Superior temporal gyrus (tissue), 1 donor: ENCODE results near the gene PTPRG.
"Not testable (repeated sequence)": the region's sequence is repeated elsewhere in the genome, so short reads cannot be mapped to it uniquely, and the experiment has no call there.

ENCODE experiments used
- DNase-seq: peaks from one replicate; pipeline ENCODE4 v3.0.0-alpha.2; 2016; ENCODE audit errors: extremely low spot score

The PTPRG gene

GRCh38 chr3:61796911-61797310 lies 235.5 kb downstream of the PTPRG start:
- no peak for DNase-seq

- DNase-seq, result no peak
These were observed 241.4 kb downstream of the PTPRG start for GRCh38 chr3:61802772-61803171.

GRCh38 chr3:61803983-61804382 lies 242.6 kb downstream of the PTPRG start:
- no peak for DNase-seq

GRCh38 chr3:61804782-61805181 lies 243.4 kb downstream of the PTPRG start:
- DNase-seq, result no peak

DNA sequence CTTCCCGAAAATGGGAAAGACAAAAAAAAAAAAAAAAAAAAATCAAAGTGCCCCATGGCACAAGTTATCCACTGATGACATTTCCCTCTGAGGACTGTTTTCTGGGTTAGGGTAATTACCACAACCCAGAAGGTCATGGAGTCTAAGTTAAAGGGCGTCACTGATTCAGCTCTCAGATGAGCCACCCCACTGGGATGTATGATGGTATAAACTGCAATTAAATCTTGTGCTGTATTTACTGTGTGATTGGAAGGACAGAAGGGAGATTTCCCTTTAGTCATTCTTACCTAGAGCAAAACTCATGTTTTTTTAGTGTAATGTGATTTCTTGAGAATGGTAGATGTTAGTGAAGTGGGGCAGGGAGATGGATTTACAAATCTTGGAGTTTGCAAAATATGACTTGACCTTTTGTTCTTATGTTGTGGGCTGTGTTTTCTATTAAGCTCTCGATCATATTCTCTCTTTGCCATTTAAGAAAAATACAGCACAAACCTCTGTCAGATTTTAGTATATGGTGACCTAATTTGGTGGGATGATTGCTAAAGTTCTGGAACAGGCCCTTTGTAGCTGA lies 244.2 kb downstream of the PTPRG start:
- DNase-seq, result no peak

GRCh38 chr3:61806810-61807209 lies 245.4 kb downstream of the PTPRG start:
- DNase-seq, result no peak

GRCh38 chr3:61807865-61808276 lies 246.5 kb downstream of the PTPRG start:
- DNase-seq, result no peak

DNA sequence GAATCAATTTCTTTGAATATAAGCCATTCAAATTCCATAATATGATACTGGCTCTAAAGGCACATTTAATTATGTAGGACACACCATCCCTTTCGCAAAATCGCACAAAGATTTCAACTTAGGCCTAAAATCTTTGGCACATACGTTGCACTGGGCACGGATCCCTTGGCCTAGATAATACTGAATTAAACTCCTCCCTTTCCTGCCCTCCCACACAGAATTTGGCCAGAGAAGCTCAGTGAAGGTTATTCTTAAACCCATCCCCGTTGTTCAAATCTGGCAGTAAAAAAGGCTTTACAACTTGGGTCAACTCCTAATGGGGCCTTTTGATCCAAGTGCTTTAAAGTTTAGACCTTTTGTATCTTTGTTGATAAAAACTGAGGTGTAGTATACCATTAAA lies 247.2 kb downstream of the PTPRG start:
- no peak for DNase-seq

GRCh38 chr3:61808999-61809398 lies 247.6 kb downstream of the PTPRG start:
- DNase-seq, result no peak

GRCh38 chr3:61809879-61810278 lies 248.5 kb downstream of the PTPRG start:
- no peak for DNase-seq

GRCh38 chr3:61810953-61811497 lies 249.7 kb downstream of the PTPRG start:
- DNase-seq, result no peak

DNA sequence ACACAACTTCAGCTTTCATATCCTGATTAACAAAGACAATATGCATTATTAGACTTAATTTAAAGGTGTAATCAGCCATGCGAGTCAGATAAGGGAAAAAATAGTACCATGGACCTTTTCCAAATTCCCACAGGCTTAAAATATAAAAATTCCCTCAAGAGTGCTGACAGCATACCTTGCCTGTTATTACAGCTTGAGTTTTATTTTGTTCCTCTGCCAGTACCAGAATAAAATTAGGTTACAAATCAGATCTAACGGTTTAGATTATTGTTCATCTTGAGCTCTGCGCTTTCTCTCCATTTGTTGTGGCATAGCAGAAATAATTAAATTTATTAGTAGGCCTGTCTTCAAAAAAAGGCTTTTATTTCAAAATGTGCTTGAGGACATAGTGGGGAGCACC lies 250.3 kb downstream of the PTPRG start:
- no peak for DNase-seq

DNA sequence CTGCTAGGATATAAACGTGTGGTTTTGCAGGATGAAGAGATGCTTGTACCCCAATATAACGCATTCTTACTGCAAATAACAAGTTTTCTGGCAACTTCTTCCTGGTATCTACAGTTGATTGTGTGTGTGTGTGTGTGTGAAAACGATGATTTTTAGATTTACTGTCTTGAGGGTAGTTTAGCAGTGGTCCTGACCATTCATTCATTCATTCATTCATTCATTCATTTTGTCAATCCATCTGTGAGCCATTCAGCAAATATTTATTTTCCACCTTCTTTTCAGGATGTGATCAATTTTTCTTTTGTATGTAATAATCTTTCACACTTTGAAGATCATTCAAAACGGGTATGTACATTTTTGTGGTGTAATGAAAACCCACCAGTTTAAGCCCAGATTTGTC lies 250.7 kb downstream of the PTPRG start:
- DNase-seq, result no peak

- DNase-seq, result no peak
These were observed 251.1 kb downstream of the PTPRG start for GRCh38 chr3:61812517-61812916.

DNA sequence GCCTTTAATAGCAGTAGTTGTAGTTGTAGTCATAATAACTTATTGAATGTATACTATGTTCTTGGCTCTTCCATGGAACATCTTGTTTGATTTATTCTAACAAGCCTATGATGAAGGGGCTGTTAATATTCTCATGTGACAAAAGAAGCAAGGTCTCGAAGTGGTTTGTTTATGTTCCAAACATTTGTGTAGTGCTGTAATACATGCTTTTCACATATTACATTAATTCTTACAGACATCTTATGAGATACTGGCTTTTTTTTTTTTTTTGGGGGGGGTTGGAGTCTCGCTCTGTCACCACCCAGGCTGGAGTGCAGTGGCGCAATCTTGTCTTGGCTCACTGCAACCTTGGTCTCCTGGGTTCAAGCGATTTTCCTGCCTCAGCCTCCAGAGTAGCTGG lies 252.3 kb downstream of the PTPRG start:
- no peak for DNase-seq

DNA sequence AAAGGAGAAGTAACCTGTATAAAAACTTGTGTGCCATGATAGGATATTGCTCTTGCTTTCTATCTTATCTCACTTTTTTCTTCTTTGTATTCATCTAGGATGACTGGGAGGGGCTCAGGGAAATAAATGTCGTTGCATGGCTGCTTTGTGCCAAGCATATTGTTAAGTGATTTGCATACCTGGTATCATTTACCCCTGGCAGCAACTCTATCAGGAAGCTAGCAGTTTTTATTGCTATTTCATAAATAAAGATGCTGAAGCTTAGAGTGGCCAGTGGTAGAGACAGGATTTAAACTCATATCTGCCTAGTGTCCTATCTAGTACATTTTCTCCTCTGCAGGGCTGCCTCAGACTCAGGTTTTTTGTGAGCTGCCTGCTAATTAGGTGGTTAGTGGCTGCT lies 253.3 kb downstream of the PTPRG start:
- DNase-seq, result no peak

DNA sequence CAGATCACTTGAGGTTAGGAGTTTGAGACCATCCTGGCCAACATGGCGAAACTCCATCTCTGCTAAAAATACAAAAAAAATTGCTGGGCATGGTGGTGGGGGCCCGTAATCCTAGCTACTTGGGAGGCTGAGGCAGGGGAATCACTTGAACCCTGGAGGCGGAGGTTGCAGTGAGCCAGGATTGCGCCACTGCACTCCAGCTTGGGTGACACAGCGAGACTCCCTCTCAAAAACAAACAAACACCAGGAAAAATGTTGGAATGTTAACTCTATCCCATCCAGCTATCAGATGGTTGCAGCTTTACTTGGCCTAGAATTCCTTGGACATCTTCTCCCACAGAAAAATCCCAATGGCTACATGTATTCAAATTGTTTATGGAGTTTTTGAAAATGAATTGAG lies 254.9 kb downstream of the PTPRG start:
- DNase-seq, result not testable (repeated sequence)

DNA sequence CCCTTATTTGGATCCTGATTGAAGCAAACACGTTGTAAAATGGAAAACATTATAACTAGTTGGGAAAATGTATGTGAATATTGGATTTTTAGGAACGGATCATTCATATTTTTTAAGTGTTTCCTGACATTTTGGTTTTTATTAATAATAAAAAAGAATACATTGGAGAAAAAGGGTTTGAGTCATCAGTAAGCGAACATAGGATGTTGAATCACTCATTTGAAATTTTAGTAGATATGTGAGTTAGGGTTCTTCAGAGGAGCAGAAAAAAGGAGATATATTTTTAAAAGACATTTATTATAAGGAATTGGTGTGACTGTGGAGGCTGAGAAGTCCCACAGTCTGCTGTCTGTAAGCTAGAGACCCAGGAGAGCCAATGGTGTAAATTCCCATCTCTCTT lies 258.5 kb downstream of the PTPRG start:
- no peak for DNase-seq

GRCh38 chr3:61820306-61820992 lies 259.1 kb downstream of the PTPRG start:
- no peak for DNase-seq

DNA sequence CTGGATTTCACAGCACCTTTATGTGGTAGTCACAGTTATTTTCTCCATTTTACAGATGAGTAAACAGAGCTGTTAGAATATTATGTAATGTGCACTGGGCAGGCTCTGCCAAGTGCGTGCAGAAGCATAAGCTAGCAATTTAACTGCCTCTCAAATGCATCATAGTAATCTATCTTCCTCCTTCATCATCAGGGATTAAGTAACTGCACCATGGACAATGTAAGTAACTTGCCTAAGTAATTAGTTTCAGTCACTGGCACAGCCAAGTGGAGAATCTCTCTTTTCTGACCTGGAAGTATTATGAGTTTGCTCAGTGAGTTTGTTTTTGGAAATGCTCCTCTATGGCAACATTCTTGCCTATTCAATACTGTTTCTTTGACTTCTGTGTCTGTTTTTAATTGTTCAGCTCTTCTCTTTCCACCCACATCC lies 260.5 kb downstream of the PTPRG start:
- DNase-seq, result no peak

- DNase-seq, result no peak
These were observed 261.2 kb downstream of the PTPRG start for GRCh38 chr3:61822588-61822987.

DNA sequence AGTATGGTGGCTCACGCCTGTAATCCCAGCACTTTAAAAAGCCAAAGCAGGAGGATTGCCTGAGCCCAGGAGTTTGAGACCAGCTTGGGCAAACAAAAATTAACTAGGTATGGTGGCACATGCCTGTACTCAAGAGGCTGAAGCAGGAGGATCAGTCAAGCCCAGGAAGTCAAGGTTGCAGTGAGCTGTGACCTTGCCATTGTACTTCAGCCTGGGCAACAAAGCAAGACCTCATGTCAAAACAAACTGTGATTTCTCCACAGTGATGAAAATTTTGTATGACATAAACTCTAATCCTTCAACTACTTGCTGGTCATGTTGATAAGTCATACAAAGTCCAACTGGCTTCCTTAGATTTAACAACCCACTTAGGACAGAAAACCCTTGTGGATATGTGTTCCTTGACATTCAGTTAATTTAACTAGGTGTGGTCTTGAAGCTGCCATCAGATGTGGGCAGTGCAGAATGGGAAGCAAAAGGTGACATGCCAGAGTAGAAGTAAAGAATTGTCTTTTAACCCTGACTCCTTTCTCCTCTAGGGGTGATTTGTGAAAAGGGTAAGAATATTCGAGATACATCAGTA lies 263.3 kb downstream of the PTPRG start:
- no peak for DNase-seq

GRCh38 chr3:61826161-61826560 lies 264.8 kb downstream of the PTPRG start:
- no peak for DNase-seq
